Osteoblast (primary cell): ENCODE data around the gene HPD. TPM values are rescaled to one million over a fixed set of nuclear protein-coding genes. Genes with fewer than 3 reads are reported as not detected.
A peak's percentile ranks its signal among the peaks of the same experiment; 100 is the strongest.

Source experiments
- DNase-seq: peaks from one replicate; pipeline ENCODE4 v3.0.0; 2011; ENCODE audit warnings: low spot score, mixed read lengths; ENCODE audit not compliant: insufficient read length; ENCODE audit errors: missing footprints
- H2AFZ ChIP-seq: 2 replicates; pipeline ENCODE4 v1.6.0; 2011; ENCODE audit warnings: mild to moderate bottlenecking, low read length
- H3K27ac ChIP-seq: 2 replicates; pipeline ENCODE4 v1.5.1; 2011; ENCODE audit warnings: mild to moderate bottlenecking, low read depth, low read length, moderate library complexity
- H3K27me3 ChIP-seq: 2 replicates; pipeline ENCODE4 v1.6.0; 2012; ENCODE audit warnings: mild to moderate bottlenecking, control low read depth, inconsistent platforms, low read length, moderate library complexity; ENCODE audit not compliant: insufficient read depth
- H3K36me3 ChIP-seq: 2 replicates; pipeline ENCODE4 v1.5.1; 2011; ENCODE audit warnings: mild to moderate bottlenecking, low read length, control low read depth, moderate library complexity; ENCODE audit not compliant: insufficient read depth
- H3K4me1 ChIP-seq: 2 replicates; pipeline ENCODE4 v1.5.1; 2011; ENCODE audit warnings: mild to moderate bottlenecking, low read length, control low read depth, moderate library complexity; ENCODE audit not compliant: insufficient read depth
- H3K4me2 ChIP-seq: 2 replicates; pipeline ENCODE4 v1.6.0; 2011; ENCODE audit warnings: mild to moderate bottlenecking, low read length; ENCODE audit not compliant: insufficient read depth
- H3K4me3 ChIP-seq: fragments of 200-600 bp; sonication (generic); 3 replicates; pipeline ENCODE4 v1.5.1; 2012; ENCODE audit warnings: mild to moderate bottlenecking, low read length, inconsistent platforms; ENCODE audit not compliant: insufficient read depth
- H3K79me2 ChIP-seq: 2 replicates; pipeline ENCODE4 v1.6.0; 2012; ENCODE audit warnings: mild to moderate bottlenecking, low read length, control low read depth, inconsistent platforms; ENCODE audit not compliant: insufficient read depth
- H3K9me3 ChIP-seq: 2 replicates; pipeline ENCODE4 v1.5.1; 2011; ENCODE audit warnings: low read depth, low read length, control low read depth
- H4K20me1 ChIP-seq: 2 replicates; pipeline ENCODE4 v1.6.0; 2012; ENCODE audit warnings: mild to moderate bottlenecking, low read length, control low read depth; ENCODE audit not compliant: insufficient read depth
- CTCF ChIP-seq: IDR thresholded peaks from 2 replicates; pipeline ENCODE4 v1.5.1; 2011; ENCODE audit warnings: mild to moderate bottlenecking, low read depth, low read length, moderate library complexity; ENCODE audit errors: extremely low read depth
- total RNA-seq: library from RNA; depleted of rRNA; stranded (reverse); fragments of >200 nt; gene quantifications from 2 replicates; pipeline ENCODE4 v1.2.3, GENCODE V29; 2012

The HPD gene
- total RNA-seq, 1 donor = under 0.01 TPM

- peaks cover 16% of the 10 kb centered on the region for H3K79me2 ChIP-seq
- DNase-seq = peak; percentile 9
- no peaks in the 10 kb centered on the region for H3K9me3 ChIP-seq
- H3K4me1 ChIP-seq = no peaks in the 10 kb centered on the region
- H3K27ac ChIP-seq = no peak overlapping the region
- H3K27me3 ChIP-seq = no peaks in the 10 kb centered on the region
- TF ChIP-seq CTCF = no peak
- no peak overlapping the region for H3K4me2 ChIP-seq
- H4K20me1 ChIP-seq = peaks cover 24% of the 10 kb centered on the region
- no peak overlapping the region for H2AFZ ChIP-seq
- H3K36me3 ChIP-seq = peaks cover 80% of the 10 kb centered on the region
- no peak overlapping the region for H3K4me3 ChIP-seq
These were observed 34.9 kb downstream of the HPD start for GRCh38 chr12:121823727-121824115.

GRCh38 chr12:121823101-121823726, 35.4 kb downstream of the HPD start:
- Histone ChIP-seq H3K4me3 (no peak overlapping the region), H3K9me3 (no peaks in the 10 kb centered on the region), H3K36me3 (peaks cover 78% of the 10 kb centered on the region), H3K27ac (no peak overlapping the region), H3K4me1 (no peaks in the 10 kb centered on the region), H2AFZ (no peak overlapping the region), H3K27me3 (no peaks in the 10 kb centered on the region), H3K4me2 (no peak overlapping the region), H3K79me2 (peaks cover 16% of the 10 kb centered on the region), H4K20me1 (peaks cover 19% of the 10 kb centered on the region)
- DNase-seq = peak; percentile 72
- TF ChIP-seq CTCF = no peak

GRCh38 chr12:121822393-121823100, 36.1 kb downstream of the HPD start:
- no peak for TF ChIP-seq CTCF
- H3K27me3 ChIP-seq = no peaks in the 10 kb centered on the region
- H3K79me2 ChIP-seq = peaks cover 21% of the 10 kb centered on the region
- H2AFZ ChIP-seq = no peak overlapping the region
- H3K4me3 ChIP-seq = no peak overlapping the region
- peaks cover 78% of the 10 kb centered on the region for H3K36me3 ChIP-seq
- H3K4me1 ChIP-seq = no peaks in the 10 kb centered on the region
- no peak overlapping the region for H3K27ac ChIP-seq
- DNase-seq = peak; percentile 73
- peaks cover 16% of the 10 kb centered on the region for H4K20me1 ChIP-seq
- H3K4me2 ChIP-seq = no peak overlapping the region
- no peaks in the 10 kb centered on the region for H3K9me3 ChIP-seq

GRCh38 chr12:121820056-121820455, 38.6 kb downstream of the HPD start:
- Histone ChIP-seq H3K4me1 (no peaks in the 10 kb centered on the region), H3K27ac (no peak overlapping the region), H3K36me3 (peaks cover 85% of the 10 kb centered on the region), H3K9me3 (no peaks in the 10 kb centered on the region), H3K27me3 (no peaks in the 10 kb centered on the region), H3K79me2 (peaks cover 39% of the 10 kb centered on the region), H2AFZ (no peak overlapping the region), H4K20me1 (peaks cover 22% of the 10 kb centered on the region), H3K4me2 (no peak overlapping the region), H3K4me3 (no peak overlapping the region)
- peak; percentile 67 for DNase-seq
- no peak for TF ChIP-seq CTCF
